Fibroblast of lung (primary cell): Measurements from ENCODE around the gene TAB2. TPM values are rescaled to one million over a fixed set of nuclear protein-coding genes. Genes with fewer than 3 reads are reported as not detected.

ENCODE experiments used
- DNase-seq, 2 donors: peaks; one replicate each; pipeline versions ENCODE4 v3.0.0 to v3.0.0-alpha.2; 2010; ENCODE audit warnings: low read depth in 2 of 2
- H2AFZ ChIP-seq: 2 replicates; pipeline ENCODE4 v1.5.1; 2012; ENCODE audit warnings: low read length, control low read depth, inconsistent platforms
- H3K27ac ChIP-seq: 2 replicates; pipeline ENCODE4 v1.5.1; 2011; ENCODE audit warnings: low read length, control low read depth; ENCODE audit not compliant: insufficient read depth
- H3K27me3 ChIP-seq: 2 replicates; pipeline ENCODE4 v1.5.1; 2011; ENCODE audit warnings: mild to moderate bottlenecking, low read length; ENCODE audit not compliant: control insufficient read depth, insufficient read depth
- H3K36me3 ChIP-seq: 2 replicates; pipeline ENCODE4 v1.5.1; 2011; ENCODE audit warnings: low read length; ENCODE audit not compliant: control insufficient read depth, insufficient read depth
- H3K4me1 ChIP-seq: 2 replicates; pipeline ENCODE4 v1.5.1; 2011; ENCODE audit warnings: low read length; ENCODE audit not compliant: control insufficient read depth, insufficient read depth; ENCODE audit errors: extremely low read depth
- H3K4me2 ChIP-seq: 2 replicates; pipeline ENCODE4 v1.5.1; 2011; ENCODE audit warnings: low read length, control low read depth; ENCODE audit not compliant: insufficient read depth; ENCODE audit errors: extremely low read depth
- H3K4me3 ChIP-seq, 4 experiments: fragments of 200-600 bp in 1 of 4; sonication (generic) in 1 of 4; replicated peaks in 1 of 4; 2 replicates each; pipeline ENCODE4 v1.5.1; 2011 to 2016; ENCODE audit warnings: low read length in 4 of 4, low read depth in 3 of 4, mild to moderate bottlenecking in 3 of 4, control low read depth in 2 of 4, inconsistent platforms in 1 of 4, mixed read lengths in 1 of 4; ENCODE audit not compliant: insufficient read depth in 1 of 4; ENCODE audit errors: control extremely low read depth in 1 of 4
- H3K79me2 ChIP-seq: 2 replicates; pipeline ENCODE4 v1.5.1; 2012; ENCODE audit warnings: mild to moderate bottlenecking, low read length, inconsistent platforms; ENCODE audit not compliant: control insufficient read depth, insufficient read depth
- H3K9ac ChIP-seq: 2 replicates; pipeline ENCODE4 v1.5.1; 2011; ENCODE audit warnings: mild to moderate bottlenecking, low read length, control low read depth; ENCODE audit not compliant: insufficient read depth
- H3K9me3 ChIP-seq: 2 replicates; pipeline ENCODE4 v1.5.1; 2012; ENCODE audit warnings: low read depth, low read length; ENCODE audit not compliant: control insufficient read depth, insufficient read depth
- H4K20me1 ChIP-seq: 2 replicates; pipeline ENCODE4 v1.5.1; 2011; ENCODE audit warnings: low read length; ENCODE audit not compliant: control insufficient read depth, insufficient read depth; ENCODE audit errors: extremely low read depth
- EZH2 ChIP-seq: IDR thresholded peaks from 2 replicates; pipeline ENCODE4 v1.5.1; 2012; ENCODE audit warnings: low read length, control low read depth, mild to moderate bottlenecking; ENCODE audit errors: missing control alignments
- polyA plus RNA-seq, 2 donors: library from polyadenylated mRNA; depleted of rRNA in 1 of 2; stranded (reverse) in 1 of 2; unstranded in 1 of 2; fragments of >200 nt; gene quantifications; 2 replicates each; pipeline ENCODE4 v1.2.1, GENCODE V29; 2011 to 2012; ENCODE audit warnings: missing spikeins in 1 of 2
- total RNA-seq: library from RNA; depleted of rRNA; stranded (reverse); fragments of >200 nt; gene quantifications from 2 replicates; pipeline ENCODE4 v1.2.1, GENCODE V29; 2014
- TF ChIP-seq, protein P1 (sequence below), 2 donors: IDR thresholded peaks in 1 of 2; conservative IDR thresholded peaks in 1 of 2; 1 replicate in 1 of 2; 2 replicates in 1 of 2; pipeline ENCODE4 v1.5.1; 2011 to 2012; ENCODE audit warnings: low read length in 2 of 2, control low read depth in 1 of 2, inconsistent platforms in 1 of 2, low read depth in 1 of 2, mild to moderate bottlenecking in 1 of 2

The TAB2 gene
- total and polyA plus RNA-seq, 2 donors (not counting 1 experiment from before 2014, with no cell fraction given): 27.2 to 49.7 TPM

DNA sequence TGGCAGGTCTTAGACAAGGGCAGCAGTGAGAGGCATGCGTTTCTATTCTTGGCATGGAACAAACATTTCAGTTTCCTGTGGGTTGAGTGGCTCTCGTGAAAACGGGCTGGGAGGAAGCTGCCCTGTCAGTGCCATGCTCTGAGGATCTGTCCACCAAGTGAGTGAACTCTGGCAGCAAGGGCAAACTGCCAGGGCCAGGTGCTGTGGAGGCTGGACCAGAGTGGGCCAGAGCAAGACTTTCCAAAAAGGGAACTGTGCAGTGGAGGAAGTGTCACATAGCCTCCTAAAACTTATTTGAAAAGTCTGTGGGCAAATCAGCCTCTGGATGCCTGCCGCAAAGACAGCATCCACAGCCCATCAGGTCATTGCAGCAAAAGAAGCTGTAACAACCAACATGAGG, 44.2 kb upstream of the TAB2 start:
- Histone ChIP-seq H3K27me3 (peaks cover 2% of the 10 kb centered on the region), H3K36me3 (no peaks in the 10 kb centered on the region), H4K20me1 (no peaks in the 10 kb centered on the region), H3K9ac (no peak overlapping the region), H3K27ac (no peak overlapping the region), H3K79me2 (no peaks in the 10 kb centered on the region), H3K9me3 (no peaks in the 10 kb centered on the region), H3K4me3 (no peak overlapping the region), H3K4me1 (no peaks in the 10 kb centered on the region), H3K4me2 (no peak overlapping the region), H2AFZ (no peak overlapping the region)
- DNase-seq: no peak
- TF ChIP-seq EZH2: no peak
- TF ChIP-seq, protein P1, sequence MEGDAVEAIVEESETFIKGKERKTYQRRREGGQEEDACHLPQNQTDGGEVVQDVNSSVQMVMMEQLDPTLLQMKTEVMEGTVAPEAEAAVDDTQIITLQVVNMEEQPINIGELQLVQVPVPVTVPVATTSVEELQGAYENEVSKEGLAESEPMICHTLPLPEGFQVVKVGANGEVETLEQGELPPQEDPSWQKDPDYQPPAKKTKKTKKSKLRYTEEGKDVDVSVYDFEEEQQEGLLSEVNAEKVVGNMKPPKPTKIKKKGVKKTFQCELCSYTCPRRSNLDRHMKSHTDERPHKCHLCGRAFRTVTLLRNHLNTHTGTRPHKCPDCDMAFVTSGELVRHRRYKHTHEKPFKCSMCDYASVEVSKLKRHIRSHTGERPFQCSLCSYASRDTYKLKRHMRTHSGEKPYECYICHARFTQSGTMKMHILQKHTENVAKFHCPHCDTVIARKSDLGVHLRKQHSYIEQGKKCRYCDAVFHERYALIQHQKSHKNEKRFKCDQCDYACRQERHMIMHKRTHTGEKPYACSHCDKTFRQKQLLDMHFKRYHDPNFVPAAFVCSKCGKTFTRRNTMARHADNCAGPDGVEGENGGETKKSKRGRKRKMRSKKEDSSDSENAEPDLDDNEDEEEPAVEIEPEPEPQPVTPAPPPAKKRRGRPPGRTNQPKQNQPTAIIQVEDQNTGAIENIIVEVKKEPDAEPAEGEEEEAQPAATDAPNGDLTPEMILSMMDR (conservative IDR thresholded peaks at IDR 0.05 in 1 of 2, IDR thresholded peaks at IDR 0.05 in 1 of 2; ENCODE audit: low read depth in 1 of 2, low read length in 2 of 2): no peak

DNA sequence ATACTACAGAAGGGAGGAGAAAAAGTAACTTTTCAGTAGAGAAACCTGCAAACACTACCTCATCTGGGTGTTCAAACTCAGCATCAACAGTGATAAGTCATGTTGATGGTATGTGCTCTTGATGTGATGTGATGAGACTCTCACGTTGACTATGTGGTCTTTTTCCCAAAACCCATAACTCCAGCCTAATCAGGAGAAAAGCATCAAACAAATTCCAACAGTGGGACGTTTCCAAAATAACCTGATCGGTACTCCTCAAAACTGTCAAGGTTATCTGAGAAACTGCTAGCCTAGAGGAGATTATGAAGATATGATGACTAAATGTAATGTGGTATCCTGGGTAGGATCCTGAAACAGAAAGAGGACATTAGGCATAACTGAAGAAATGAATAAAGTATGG, 41.9 kb upstream of the TAB2 start:
- peak in 1 of 2 donors; percentile 23 for DNase-seq
- H3K36me3 ChIP-seq: no peaks in the 10 kb centered on the region
- H3K79me2 ChIP-seq: no peaks in the 10 kb centered on the region
- no peak overlapping the region for H3K27ac ChIP-seq
- TF ChIP-seq EZH2: no peak
- TF ChIP-seq, protein P1 (conservative IDR thresholded peaks at IDR 0.05 in 1 of 2, IDR thresholded peaks at IDR 0.05 in 1 of 2; ENCODE audit: low read depth in 1 of 2, low read length in 2 of 2): no peak
- H3K4me2 ChIP-seq: no peak overlapping the region
- peaks cover 5% of the 10 kb centered on the region for H3K27me3 ChIP-seq
- H3K4me3 ChIP-seq: no peak overlapping the region
- H3K9me3 ChIP-seq: no peaks in the 10 kb centered on the region
- H3K9ac ChIP-seq: no peak overlapping the region
- H2AFZ ChIP-seq: no peak overlapping the region
- no peaks in the 10 kb centered on the region for H4K20me1 ChIP-seq
- no peaks in the 10 kb centered on the region for H3K4me1 ChIP-seq

DNA sequence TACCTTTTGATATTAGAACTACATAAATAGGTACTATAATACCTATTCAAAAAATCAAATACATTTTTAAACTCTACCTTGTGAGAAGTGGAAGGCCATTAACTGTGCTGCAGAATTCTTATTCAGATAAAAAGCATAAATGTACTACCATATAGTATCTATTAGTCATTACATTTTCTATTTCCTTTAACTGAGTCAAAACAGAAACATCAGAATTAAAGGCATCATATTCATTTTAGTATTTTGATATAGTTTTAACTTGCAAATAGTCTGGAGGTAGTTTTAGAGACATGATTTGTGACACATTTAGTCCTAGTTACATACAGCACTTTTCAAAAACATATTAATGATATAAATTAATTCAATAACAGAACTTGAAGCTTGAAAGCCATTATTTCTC, 39.9 kb upstream of the TAB2 start:
- Histone ChIP-seq H4K20me1 (no peaks in the 10 kb centered on the region), H2AFZ (no peak overlapping the region), H3K36me3 (no peaks in the 10 kb centered on the region), H3K4me2 (no peak overlapping the region), H3K9ac (no peak overlapping the region), H3K27me3 (peaks cover 5% of the 10 kb centered on the region), H3K4me3 (no peak overlapping the region), H3K9me3 (no peaks in the 10 kb centered on the region), H3K27ac (no peak overlapping the region), H3K4me1 (no peaks in the 10 kb centered on the region), H3K79me2 (no peaks in the 10 kb centered on the region)
- no peak for DNase-seq
- TF ChIP-seq, protein P1 (conservative IDR thresholded peaks at IDR 0.05 in 1 of 2, IDR thresholded peaks at IDR 0.05 in 1 of 2; ENCODE audit: low read depth in 1 of 2, low read length in 2 of 2): no peak
- TF ChIP-seq EZH2: no peak
